ENCODE results near the gene SLCO1B3.

DNA sequence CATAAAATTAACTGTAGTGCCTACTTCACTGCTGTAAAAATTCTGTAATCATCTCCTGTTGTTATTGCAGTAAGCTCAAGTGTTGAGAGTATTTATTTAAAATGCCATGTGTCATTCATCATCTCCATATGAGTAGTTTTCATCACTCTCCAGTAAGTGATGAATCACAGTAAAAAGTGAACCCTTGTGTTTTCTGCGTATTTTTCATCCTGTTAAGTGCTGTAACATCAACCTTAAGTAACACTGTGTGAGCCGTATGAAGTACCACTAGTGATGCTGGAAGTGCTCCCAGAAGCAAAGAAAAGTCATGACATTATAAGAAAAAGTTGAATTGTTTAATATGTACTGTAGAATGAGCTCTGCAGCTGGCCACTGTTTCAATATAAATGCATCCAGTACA, 55.4 kb downstream of the SLCO1B3 start:
- no peak for TF ChIP-seq POLR2A (IDR thresholded peaks at IDR 0.05)
- TF ChIP-seq, protein P1, sequence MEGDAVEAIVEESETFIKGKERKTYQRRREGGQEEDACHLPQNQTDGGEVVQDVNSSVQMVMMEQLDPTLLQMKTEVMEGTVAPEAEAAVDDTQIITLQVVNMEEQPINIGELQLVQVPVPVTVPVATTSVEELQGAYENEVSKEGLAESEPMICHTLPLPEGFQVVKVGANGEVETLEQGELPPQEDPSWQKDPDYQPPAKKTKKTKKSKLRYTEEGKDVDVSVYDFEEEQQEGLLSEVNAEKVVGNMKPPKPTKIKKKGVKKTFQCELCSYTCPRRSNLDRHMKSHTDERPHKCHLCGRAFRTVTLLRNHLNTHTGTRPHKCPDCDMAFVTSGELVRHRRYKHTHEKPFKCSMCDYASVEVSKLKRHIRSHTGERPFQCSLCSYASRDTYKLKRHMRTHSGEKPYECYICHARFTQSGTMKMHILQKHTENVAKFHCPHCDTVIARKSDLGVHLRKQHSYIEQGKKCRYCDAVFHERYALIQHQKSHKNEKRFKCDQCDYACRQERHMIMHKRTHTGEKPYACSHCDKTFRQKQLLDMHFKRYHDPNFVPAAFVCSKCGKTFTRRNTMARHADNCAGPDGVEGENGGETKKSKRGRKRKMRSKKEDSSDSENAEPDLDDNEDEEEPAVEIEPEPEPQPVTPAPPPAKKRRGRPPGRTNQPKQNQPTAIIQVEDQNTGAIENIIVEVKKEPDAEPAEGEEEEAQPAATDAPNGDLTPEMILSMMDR (IDR thresholded peaks at IDR 0.05): no peak

Measured in right lobe of liver (tissue), 4 donors.